Panc1 (cell line): ENCODE results near the gene DTNBP1. TPM values are rescaled to one million over a fixed set of nuclear protein-coding genes. Genes with fewer than 3 reads are reported as not detected.

Experiments
- ATAC-seq: fragments of 200-7000 bp; cut with Tn5 transposase; 2 replicates; pipeline ENCODE4 v1.9.1; 2020; ENCODE audit warnings: mild to moderate bottlenecking, moderate library complexity
- BruUV-seq: library from RNA; stranded (reverse); fragments of 400-500 nt; replicated peaks from 2 replicates; lab custom pipeline; 2021; lab: Mats Ljungman, UMichigan
- CTCF ChIA-PET: fragments of 300-600 bp; sonication (Branson Sonifier 250); formaldehyde crosslinking; loops from one replicate; lab custom pipeline; 2022; ENCODE audit warnings: antibody characterized with exemption; lab: Charles Lee
- POLR2A ChIA-PET: fragments of 300-600 bp; sonication (Branson Sonifier 250); formaldehyde crosslinking; loops from one replicate; lab custom pipeline; 2022; ENCODE audit warnings: antibody characterized with exemption; lab: Charles Lee
- DNase-seq: peaks from one replicate; pipeline ENCODE4 v3.0.0-alpha.2; 2010; ENCODE audit warnings: low read depth, low spot score
- H3K27ac ChIP-seq: 2 replicates; pipeline ENCODE4 v1.5.1; 2011; ENCODE audit warnings: mild to moderate bottlenecking, low read length, inconsistent platforms
- H3K27me3 ChIP-seq: fragments of 200-500 bp; sonication (Bioruptor generic); 2 replicates; pipeline ENCODE4 v1.6.0; 2014; ENCODE audit warnings: low read length, inconsistent platforms; ENCODE audit not compliant: control insufficient read depth, insufficient read depth
- H3K36me3 ChIP-seq: fragments of 200-500 bp; sonication (Bioruptor generic); 2 replicates; pipeline ENCODE4 v1.5.1; 2014; ENCODE audit warnings: inconsistent platforms, mild to moderate bottlenecking, low read length, moderate library complexity; ENCODE audit not compliant: control insufficient read depth, insufficient read depth
- H3K4me1 ChIP-seq: 2 replicates; pipeline ENCODE4 v1.5.1; 2011; ENCODE audit warnings: inconsistent platforms, mild to moderate bottlenecking, low read length, moderate library complexity; ENCODE audit not compliant: control insufficient read depth, insufficient read depth
- H3K4me3 ChIP-seq, 2 experiments: 2 replicates each; pipeline ENCODE4 v1.5.1; 2011 to 2012; ENCODE audit warnings: low read depth in 2 of 2, low read length in 2 of 2, mild to moderate bottlenecking in 2 of 2, inconsistent platforms in 1 of 2, moderate library complexity in 1 of 2
- H3K9me3 ChIP-seq: fragments of 200-500 bp; sonication (Bioruptor generic); 2 replicates; pipeline ENCODE4 v1.5.1; 2014; ENCODE audit warnings: low read depth, mild to moderate bottlenecking, inconsistent platforms, low read length, moderate library complexity; ENCODE audit not compliant: control insufficient read depth, insufficient read depth
- POLR2AphosphoS5 ChIP-seq: IDR thresholded peaks from 2 replicates; pipeline ENCODE4 v1.6.1; 2012; ENCODE audit warnings: mild to moderate bottlenecking, low read depth, low read length, moderate library complexity
- REST ChIP-seq, 2 experiments: IDR thresholded peaks; 2 replicates each; pipeline ENCODE4 v1.6.1; 2011 to 2012; ENCODE audit warnings: low read depth in 2 of 2, control low read depth in 1 of 2, low read length in 1 of 2, mild to moderate bottlenecking in 1 of 2, moderate library complexity in 1 of 2; ENCODE audit not compliant: insufficient read depth in 1 of 2
- SIN3A ChIP-seq: IDR thresholded peaks from 2 replicates; pipeline ENCODE4 v1.6.1; 2012; ENCODE audit warnings: low read depth, mild to moderate bottlenecking, low read length, moderate library complexity, borderline replicate concordance; ENCODE audit not compliant: insufficient read depth
- TCF7L2 ChIP-seq: IDR thresholded peaks from 2 replicates; pipeline ENCODE4 v1.6.1; 2011; ENCODE audit warnings: mild to moderate bottlenecking, low read depth, low read length, inconsistent platforms
- in situ Hi-C: cut with HindIII; loops from 2 replicates; pipeline ENCODE4 v1.10.0; 2016; ENCODE audit warnings: low sequenced_read_pairs, low pct_unique_long_range_greater_than_20kb
- intact Hi-C: fragments of 100-400 bp; cut with micrococcal nuclease; formaldehyde crosslinking; loops from one replicate; pipeline ENCODE4 v1.10.0; 2022; ENCODE audit not compliant: unreplicated experiment
- total RNA-seq: library from RNA; stranded (reverse); gene quantifications from one replicate; pipeline ENCODE4 v1.2.1, GENCODE V29; 2021; ENCODE audit not compliant: unreplicated experiment
- TF ChIP-seq, protein P1 (sequence below): fragments of 450-650 bp; IDR thresholded peaks from 2 replicates; pipeline ENCODE4 v1.5.1; 2017; ENCODE audit warnings: mild to moderate bottlenecking

The DTNBP1 gene
- total RNA-seq, 1 experiment from 2014 or later: 29.3 TPM

DNA sequence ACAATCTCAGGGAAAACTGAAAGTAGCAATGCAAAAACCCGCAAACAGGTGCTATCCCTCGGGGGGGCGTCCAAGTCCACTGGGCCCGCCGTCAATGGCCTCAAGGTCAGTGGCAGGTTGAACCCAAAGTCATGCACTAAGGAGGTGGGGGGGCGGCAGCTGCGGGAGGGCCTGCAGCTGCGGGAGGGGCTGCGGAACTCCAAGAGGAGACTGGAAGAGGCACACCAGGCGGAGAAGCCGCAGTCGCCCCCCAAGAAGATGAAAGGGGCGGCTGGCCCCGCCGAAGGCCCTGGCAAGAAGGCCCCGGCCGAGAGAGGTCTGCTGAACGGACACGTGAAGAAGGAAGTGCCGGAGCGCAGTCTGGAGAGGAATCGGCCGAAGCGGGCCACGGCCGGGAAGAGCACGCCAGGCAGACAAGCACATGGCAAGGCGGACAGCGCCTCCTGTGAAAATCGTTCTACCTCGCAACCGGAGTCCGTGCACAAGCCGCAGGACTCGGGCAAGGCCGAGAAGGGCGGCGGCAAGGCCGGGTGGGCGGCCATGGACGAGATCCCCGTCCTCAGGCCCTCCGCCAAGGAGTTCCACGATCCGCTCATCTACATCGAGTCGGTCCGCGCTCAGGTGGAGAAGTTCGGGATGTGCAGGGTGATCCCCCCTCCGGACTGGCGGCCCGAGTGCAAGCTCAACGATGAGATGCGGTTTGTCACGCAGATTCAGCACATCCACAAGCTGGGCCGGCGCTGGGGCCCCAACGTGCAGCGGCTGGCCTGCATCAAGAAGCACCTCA, 166.3 kb downstream of the DTNBP1 start:
- ChIA-PET POLR2A (no interaction called here), CTCF (interaction anchor here (0.7 kb wide), 1 partner anchor 1472 kb away, joined by 3 read pairs; no protein-coding TSS in a partner anchor)
- ATAC-seq (no peak), DNase-seq (no peak)
- Histone ChIP-seq H3K27ac (no peak overlapping the region), H3K4me3 (no peak overlapping the region), H3K4me1 (no peaks in the 10 kb centered on the region), H3K27me3 (no peaks in the 10 kb centered on the region), H3K36me3 (no peaks in the 10 kb centered on the region), H3K9me3 (no peaks in the 10 kb centered on the region)
- in situ Hi-C loops (no loop called here), intact Hi-C loops (loop anchor here (10.0 kb wide), 2 partner anchors 128 to 1282 kb away; no protein-coding TSS in a partner anchor)
- no TSS peak for BruUV-seq
- TF ChIP-seq SIN3A (no peak), POLR2AphosphoS5 (no peak), TCF7L2 (no peak), REST (IDR thresholded peaks at IDR 0.05; ENCODE audit: insufficient read depth in 1 of 2, low read depth in 2 of 2, low read length in 1 of 2) (no peak)
- TF ChIP-seq, protein P1, sequence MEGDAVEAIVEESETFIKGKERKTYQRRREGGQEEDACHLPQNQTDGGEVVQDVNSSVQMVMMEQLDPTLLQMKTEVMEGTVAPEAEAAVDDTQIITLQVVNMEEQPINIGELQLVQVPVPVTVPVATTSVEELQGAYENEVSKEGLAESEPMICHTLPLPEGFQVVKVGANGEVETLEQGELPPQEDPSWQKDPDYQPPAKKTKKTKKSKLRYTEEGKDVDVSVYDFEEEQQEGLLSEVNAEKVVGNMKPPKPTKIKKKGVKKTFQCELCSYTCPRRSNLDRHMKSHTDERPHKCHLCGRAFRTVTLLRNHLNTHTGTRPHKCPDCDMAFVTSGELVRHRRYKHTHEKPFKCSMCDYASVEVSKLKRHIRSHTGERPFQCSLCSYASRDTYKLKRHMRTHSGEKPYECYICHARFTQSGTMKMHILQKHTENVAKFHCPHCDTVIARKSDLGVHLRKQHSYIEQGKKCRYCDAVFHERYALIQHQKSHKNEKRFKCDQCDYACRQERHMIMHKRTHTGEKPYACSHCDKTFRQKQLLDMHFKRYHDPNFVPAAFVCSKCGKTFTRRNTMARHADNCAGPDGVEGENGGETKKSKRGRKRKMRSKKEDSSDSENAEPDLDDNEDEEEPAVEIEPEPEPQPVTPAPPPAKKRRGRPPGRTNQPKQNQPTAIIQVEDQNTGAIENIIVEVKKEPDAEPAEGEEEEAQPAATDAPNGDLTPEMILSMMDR: no peak

- no TSS peak for BruUV-seq
- ChIA-PET POLR2A (no interaction called here), CTCF (no interaction called here)
- intact Hi-C loops: loop anchor here (10.0 kb wide), 2 partner anchors 129 to 1281 kb away; no protein-coding TSS in a partner anchor
- Histone ChIP-seq H3K36me3 (no peaks in the 10 kb centered on the region), H3K4me3 (no peak overlapping the region), H3K4me1 (no peaks in the 10 kb centered on the region), H3K27me3 (no peaks in the 10 kb centered on the region), H3K9me3 (no peaks in the 10 kb centered on the region), H3K27ac (no peak overlapping the region)
- no peak for TF ChIP-seq TCF7L2
- TF ChIP-seq, protein P1: no peak
- no peak for TF ChIP-seq SIN3A
- no peak for TF ChIP-seq REST (IDR thresholded peaks at IDR 0.05; ENCODE audit: insufficient read depth in 1 of 2, low read depth in 2 of 2, low read length in 1 of 2)
- TF ChIP-seq POLR2AphosphoS5: no peak
- DNase-seq (no peak), ATAC-seq (no peak)
- in situ Hi-C loops: no loop called here
These were observed 167.4 kb downstream of the DTNBP1 start for GRCh38 chr6:15495375-15495901.
